ENCODE measurements around the gene ANKRD45.
"Not testable (repeated sequence)": the region's sequence is repeated elsewhere in the genome, so short reads cannot be mapped to it uniquely, and the experiment has no call there.

Gene ANKRD45

GRCh38 chr1:173572201-173572873 is 97.3 kb downstream of the ANKRD45 start:
- no peak for DNase-seq

- DNase-seq, result no peak
Measured at GRCh38 chr1:173570370-173571007, 99.2 kb downstream of the ANKRD45 start.

- no peak for DNase-seq
Measured at GRCh38 chr1:173568483-173568882, 101.2 kb downstream of the ANKRD45 start.

- DNase-seq, result not testable (repeated sequence)
Measured at GRCh38 chr1:173563846-173564245, 105.8 kb downstream of the ANKRD45 start.

GRCh38 chr1:173562813-173563212 is 106.8 kb downstream of the ANKRD45 start:
- no peak for DNase-seq

GRCh38 chr1:173561263-173561662 is 108.4 kb downstream of the ANKRD45 start:
- DNase-seq, result no peak

GRCh38 chr1:173560285-173560880 is 109.3 kb downstream of the ANKRD45 start:
- DNase-seq, result peak in 1 of 51 donors; percentile 1

Measured in hypothalamus (tissue), 51 donors.